Right lobe of liver (tissue), 4 donors: ENCODE data around the gene EIF3C.
"Not testable (repeated sequence)": the region's sequence is repeated elsewhere in the genome, so short reads cannot be mapped to it uniquely, and the experiment has no call there.

Experiments
- POLR2A ChIP-seq: fragments of 450-650 bp; IDR thresholded peaks from one replicate; pipeline ENCODE4 v1.6.1; 2017; ENCODE audit warnings: antibody characterized with exemption, mild to moderate bottlenecking
- TF ChIP-seq, protein P1 (sequence below), 4 donors: fragments of 200-600 bp in 3 of 4; fragments of 450-650 bp in 1 of 4; IDR thresholded peaks; one replicate each; pipeline versions ENCODE4 v1.5.1 to v1.8.0; 2016 to 2022; ENCODE audit warnings: antibody characterized with exemption in 4 of 4, mild to moderate bottlenecking in 2 of 4
- donor health status: DM: no; HTN: no; CAD: no.
- donor health status: DM: no; HTN: no; CAD: no.
- donor health status: DM: no; HTN: yes; CAD: no.

DNA sequence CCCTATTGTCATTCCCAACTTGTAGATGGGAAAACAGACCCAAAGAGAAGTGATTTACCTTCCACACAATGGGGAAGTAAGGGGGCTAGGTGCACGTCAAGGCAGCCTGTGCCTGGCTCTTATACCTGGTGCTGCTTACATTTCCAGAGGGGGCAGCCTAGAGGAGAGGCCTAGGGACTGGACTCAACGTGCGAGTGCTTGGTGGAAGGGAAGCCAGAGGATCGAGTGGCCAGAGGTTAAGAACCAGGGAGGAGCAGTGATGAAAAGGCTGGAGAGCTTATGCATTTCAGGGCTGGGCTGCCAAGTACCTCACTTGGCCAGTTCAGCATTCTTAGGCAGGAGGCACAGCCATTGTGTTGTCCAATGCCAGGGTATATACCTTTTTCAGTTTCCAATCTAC lies 71.1 kb downstream of the EIF3C start:
- TF ChIP-seq, protein P1, sequence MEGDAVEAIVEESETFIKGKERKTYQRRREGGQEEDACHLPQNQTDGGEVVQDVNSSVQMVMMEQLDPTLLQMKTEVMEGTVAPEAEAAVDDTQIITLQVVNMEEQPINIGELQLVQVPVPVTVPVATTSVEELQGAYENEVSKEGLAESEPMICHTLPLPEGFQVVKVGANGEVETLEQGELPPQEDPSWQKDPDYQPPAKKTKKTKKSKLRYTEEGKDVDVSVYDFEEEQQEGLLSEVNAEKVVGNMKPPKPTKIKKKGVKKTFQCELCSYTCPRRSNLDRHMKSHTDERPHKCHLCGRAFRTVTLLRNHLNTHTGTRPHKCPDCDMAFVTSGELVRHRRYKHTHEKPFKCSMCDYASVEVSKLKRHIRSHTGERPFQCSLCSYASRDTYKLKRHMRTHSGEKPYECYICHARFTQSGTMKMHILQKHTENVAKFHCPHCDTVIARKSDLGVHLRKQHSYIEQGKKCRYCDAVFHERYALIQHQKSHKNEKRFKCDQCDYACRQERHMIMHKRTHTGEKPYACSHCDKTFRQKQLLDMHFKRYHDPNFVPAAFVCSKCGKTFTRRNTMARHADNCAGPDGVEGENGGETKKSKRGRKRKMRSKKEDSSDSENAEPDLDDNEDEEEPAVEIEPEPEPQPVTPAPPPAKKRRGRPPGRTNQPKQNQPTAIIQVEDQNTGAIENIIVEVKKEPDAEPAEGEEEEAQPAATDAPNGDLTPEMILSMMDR (IDR thresholded peaks at IDR 0.05) = not testable (repeated sequence)
- TF ChIP-seq POLR2A = not testable (repeated sequence)
